ENCODE data around the gene CHD9. TPM values are rescaled to one million over a fixed set of nuclear protein-coding genes. Genes with fewer than 3 reads are reported as not detected.

The CHD9 gene
- total RNA-seq, 1 experiment from 2014 or later: 25.4 TPM

DNA sequence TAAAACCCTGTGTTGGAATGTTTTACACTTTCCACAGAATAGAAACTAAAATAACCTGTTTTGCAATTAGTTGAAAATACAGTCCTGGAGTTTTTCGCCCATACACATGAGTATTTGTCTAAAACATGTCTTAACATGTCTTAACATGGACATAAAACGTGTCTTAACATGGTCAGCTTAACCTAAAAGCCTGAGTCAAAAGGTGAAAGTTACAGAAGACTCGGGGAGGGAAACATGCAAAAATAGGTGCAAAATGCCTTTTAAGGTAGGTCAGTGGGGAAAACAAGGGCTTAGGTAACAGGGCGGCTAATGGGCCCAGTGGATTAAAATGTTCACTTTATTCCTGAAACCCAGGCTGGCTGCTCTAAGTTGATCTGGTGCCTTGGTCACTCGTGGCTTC lies 323.3 kb downstream of the CHD9 start:
- in situ Hi-C loops (cut with HindIII; ENCODE audit: low pct_unique_long_range_greater_than_20kb, low sequenced_read_pairs) (no loop called here), intact Hi-C loops (cut with micrococcal nuclease; ENCODE audit: unreplicated experiment) (no loop called here)
- DNase-seq (ENCODE audit: low read depth, low spot score): no peak
- BruUV-seq (replicated peaks): no TSS peak
- ChIA-PET POLR2A (no interaction called here), CTCF (no interaction called here)
- ATAC-seq: no peak
- H3K4me3 ChIP-seq (ENCODE audit: low read depth in 2 of 2, low read length in 2 of 2): no peak overlapping the region
- no peak for TF ChIP-seq TCF7L2 (IDR thresholded peaks at IDR 0.05; ENCODE audit: low read depth, low read length)
- no peak overlapping the region for H3K27ac ChIP-seq (ENCODE audit: low read length)
- no peaks in the 10 kb centered on the region for H3K9me3 ChIP-seq (ENCODE audit: control insufficient read depth, insufficient read depth, low read depth, low read length)
- H3K36me3 ChIP-seq (ENCODE audit: control insufficient read depth, insufficient read depth, low read length): no peaks in the 10 kb centered on the region
- H3K4me1 ChIP-seq (ENCODE audit: control insufficient read depth, insufficient read depth, low read length): peaks cover 3% of the 10 kb centered on the region; the same call in 1 of the 2 replicates
- H3K27me3 ChIP-seq (ENCODE audit: control insufficient read depth, insufficient read depth, low read length): peaks cover 10% of the 10 kb centered on the region

Other genes starting within 250 kb of the CHD9 start
- 0.64 TPM for gene CHD9NB, start 2.1 kb upstream of the CHD9 start, total RNA-seq (2021; ENCODE audit: unreplicated experiment)